Measurements from ENCODE around the gene ZNF547.
A peak's percentile ranks its signal among the peaks of the same experiment; 100 is the strongest.
"Not testable (repeated sequence)": the region's sequence is repeated elsewhere in the genome, so short reads cannot be mapped to it uniquely, and the experiment has no call there.

ZNF547 gene

GRCh38 chr19:57374647-57375046 lies 11.3 kb downstream of the ZNF547 start:
- not testable (repeated sequence) for DNase-seq

DNA sequence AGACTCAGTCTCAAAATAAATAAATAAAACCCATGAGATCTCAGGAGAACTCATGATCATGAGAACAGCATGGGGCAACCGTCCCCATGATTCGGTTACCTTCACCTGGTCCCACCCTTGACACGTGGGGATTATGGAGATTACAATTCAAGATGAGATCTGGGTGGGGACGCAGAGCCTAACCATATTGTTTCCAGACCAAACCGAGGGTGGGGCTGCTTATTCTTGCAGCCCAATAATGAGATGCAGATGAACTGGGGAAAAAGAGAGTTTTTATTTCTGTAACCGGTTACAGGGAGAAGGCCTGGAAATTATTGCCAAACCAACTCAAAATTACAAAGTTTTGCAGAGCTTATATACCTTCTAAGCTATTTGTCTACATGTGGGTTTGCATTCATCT lies 12.8 kb downstream of the ZNF547 start:
- DNase-seq = no peak

- no peak for DNase-seq
These were observed 14.3 kb downstream of the ZNF547 start for GRCh38 chr19:57377498-57378146.

GRCh38 chr19:57380923-57381322 lies 17.6 kb downstream of the ZNF547 start:
- no peak for DNase-seq

DNA sequence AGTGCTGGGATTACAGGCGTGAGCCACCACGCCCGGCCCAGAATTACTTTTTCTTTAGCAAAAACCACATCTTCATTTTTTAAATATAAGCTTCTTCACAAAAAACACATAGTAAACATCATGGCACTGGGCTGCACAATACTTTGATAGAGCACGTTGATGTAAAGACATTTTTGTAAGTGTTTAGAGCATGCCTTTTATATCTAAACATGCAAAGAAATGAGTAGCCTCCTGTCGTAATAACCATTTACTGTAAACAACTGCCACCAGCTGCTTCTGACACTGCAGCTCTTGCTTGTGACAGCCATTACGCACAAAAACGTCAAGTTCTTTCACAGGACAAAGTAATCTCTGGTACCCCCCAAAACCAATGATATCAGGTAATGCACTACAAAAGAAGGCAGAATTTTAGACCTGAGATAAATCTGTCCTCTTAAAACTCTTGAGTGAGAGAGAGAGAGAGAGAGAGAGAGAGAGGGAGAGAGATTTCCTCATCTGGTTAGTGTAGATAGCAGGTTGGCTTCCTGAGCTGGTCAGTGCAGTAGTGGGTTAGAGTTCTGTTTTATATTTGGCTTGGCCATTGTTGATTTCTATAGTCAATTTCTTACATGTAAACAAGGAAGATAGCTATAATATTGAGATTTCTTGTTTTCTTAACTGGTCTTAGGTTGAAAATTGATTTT lies 19.6 kb downstream of the ZNF547 start:
- DNase-seq = no peak

GRCh38 chr19:57389194-57389729 lies 25.9 kb downstream of the ZNF547 start:
- no peak for DNase-seq

DNA sequence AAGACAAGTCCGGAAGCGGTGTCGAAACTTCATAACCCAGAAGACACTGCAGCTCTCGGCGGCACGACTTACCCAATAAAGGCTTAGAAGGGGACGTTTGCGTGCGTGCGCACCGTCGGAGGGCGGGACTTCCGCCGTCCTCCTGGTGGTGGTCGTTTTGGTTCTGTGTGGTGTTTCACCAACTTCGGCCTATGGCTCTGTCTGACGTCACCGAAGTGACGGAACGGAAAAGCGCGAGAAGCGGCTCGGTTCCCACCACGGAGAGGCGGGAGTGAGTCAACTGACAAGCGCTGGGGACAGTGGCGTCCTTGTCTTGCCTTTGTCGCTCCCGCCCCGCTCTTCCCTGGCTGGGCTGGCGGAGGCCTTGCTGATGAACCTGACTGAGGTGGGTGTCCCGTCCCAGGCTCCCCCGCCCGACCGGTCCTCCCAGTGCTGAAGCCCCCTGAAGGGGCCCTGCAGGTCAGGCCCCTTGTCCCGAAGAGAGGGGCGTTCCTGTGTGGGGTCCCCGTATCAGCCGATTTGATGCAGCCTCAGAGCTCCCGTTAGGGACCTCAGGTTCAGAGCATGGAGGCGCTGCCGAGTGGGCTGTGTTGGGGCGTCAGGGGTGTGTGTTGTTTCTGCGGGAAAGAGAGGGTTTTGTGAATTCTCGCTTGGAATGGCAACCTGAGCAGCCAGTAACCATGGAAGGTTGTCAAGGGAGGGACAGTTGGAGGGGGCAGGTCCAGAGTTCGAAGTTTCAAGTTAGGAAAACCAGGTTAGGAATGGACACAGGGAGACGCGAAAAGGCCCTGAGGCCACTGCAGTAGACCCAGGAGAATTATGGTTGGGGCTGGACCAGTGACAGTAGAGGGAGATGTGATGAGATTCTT lies 26.6 kb downstream of the ZNF547 start, which contains the start of gene ZNF548:
Gene ZNF548 (plus strand): TSS at position 125 of the 869 bp plus-strand sequence. CDS start 246 bp downstream, at position 371.
- DNase-seq = peak; percentile 94

DNA sequence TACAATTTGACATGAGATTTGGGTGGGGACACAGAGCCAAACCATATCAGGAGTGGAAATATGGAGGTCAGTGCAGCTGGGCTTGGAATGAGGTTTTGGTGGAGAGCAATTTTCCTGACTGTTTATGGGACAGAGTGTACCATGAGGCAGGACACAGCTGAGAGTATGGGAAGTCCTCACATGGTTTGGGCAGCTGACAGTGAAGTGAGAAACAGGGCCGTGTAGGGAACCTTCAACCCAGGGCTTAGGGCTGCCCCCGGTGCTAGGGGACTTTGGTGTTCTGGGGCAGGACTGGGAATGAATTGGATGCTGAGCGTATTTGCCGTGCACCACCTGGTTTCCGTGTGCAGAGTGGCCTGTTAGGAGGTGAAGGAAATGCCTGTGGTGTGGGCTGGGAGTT lies 32.4 kb downstream of the ZNF547 start:
- DNase-seq = no peak

DNA sequence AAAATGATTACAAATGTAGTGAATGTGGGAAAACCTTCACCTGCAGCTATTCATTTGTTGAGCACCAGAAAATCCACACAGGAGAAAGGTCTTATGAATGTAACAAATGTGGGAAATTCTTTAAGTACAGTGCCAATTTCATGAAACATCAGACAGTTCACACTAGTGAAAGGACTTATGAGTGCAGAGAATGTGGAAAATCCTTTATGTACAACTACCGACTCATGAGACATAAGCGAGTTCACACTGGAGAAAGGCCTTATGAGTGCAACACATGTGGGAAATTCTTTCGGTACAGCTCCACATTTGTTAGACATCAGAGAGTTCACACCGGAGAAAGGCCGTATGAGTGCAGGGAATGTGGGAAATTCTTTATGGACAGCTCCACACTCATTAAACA lies 35.5 kb downstream of the ZNF547 start:
- no peak for DNase-seq

- no peak for DNase-seq
These were observed 40.6 kb downstream of the ZNF547 start for GRCh38 chr19:57403737-57404563.

GRCh38 chr19:57406516-57407123 lies 43.3 kb downstream of the ZNF547 start:
- peak; percentile 4 for DNase-seq

DNA sequence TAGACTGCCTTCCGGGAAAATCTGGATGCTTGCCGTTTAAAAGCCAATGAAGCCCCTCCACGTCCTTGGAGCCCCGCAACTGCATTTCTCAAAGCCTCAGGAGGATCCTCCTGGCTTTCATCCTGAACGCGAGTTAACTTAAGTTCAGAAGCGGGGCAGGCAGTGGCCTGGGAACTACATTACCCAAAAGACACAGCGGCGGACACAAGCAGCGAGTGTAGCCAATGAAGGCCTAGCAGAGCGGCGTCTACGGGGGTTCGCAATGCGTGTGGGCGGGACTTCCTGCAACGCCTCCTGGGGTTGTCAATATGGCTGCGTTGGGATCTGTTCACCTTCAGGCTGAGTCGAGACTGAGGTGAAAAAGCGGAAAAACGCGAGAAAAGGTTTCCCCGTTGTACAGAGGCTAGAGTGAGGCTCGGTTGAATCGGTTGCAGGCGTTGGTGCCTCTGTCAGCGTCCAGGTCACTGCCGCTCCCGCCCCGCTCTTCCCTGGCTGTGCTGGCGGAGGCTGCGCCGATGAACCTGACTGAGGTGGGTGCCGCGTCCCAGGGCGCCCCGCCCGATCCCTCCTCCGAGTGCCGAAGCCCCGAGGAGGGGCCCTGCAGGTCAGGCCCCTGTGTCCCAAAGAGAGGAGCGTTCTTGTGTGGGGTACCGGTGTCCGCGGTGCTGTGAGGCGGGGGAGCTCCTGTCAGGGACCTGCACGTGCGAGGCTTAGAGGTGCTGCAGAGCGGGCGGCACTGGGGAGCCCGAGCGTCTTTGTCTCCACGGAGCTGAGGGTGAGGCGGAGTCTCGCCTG lies 47.7 kb downstream of the ZNF547 start, which contains the start of gene ZNF17:
Gene ZNF17 (plus strand): TSS at position 285 of the 795 bp plus-strand sequence. CDS start 2,455 bp downstream, outside the sequence.
- DNase-seq = peak; percentile 74

DNA sequence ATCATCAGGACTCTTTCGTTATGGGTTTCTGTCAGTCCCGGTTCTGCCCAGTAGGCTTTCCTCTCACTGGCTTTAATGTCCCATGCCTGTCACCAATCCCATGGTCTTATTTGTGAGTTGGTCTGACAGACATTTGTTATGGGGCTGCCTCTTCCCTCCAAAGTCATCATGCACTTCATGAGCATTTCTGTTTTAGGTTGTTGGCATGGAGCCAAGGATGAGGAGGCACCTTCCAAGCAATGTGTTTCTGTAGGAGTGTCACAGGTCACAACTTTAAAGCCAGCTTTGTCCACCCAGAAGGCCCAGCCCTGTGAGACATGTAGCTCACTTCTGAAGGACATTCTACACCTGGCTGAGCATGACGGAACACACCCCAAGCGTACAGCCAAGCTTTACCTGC lies 56.1 kb downstream of the ZNF547 start:
- DNase-seq = no peak

DNA sequence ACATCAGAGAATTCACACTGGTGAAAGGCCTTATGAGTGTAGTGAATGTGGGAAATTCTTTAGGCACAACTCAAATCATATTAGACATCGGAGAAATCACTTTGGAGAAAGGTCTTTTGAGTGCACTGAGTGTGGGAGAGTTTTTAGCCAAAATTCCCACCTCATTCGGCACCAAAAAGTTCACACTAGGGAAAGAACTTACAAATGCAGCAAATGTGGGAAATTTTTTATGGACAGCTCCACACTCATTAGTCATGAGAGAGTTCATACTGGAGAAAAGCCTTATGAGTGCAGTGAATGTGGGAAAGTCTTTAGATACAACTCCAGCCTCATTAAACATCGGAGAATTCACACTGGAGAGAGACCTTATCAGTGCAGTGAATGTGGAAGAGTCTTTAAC lies 57.7 kb downstream of the ZNF547 start:
- DNase-seq = no peak
